ENCODE results near the gene SELPLG.

- TF ChIP-seq POLR2A (IDR thresholded peaks at IDR 0.05; ENCODE audit: low read depth, low read length) (no peak), TAF1 (IDR thresholded peaks at IDR 0.05; ENCODE audit: low read depth, low read length) (no peak), POLR2AphosphoS5 (IDR thresholded peaks at IDR 0.05; ENCODE audit: low read depth, low read length) (no peak), PAX5 (IDR thresholded peaks at IDR 0.05; ENCODE audit: insufficient read depth, low read length, severe bottlenecking) (no peak), POU2F2 (IDR thresholded peaks at IDR 0.05; ENCODE audit: low read depth, low read length) (no peak), SPI1 (IDR thresholded peaks at IDR 0.05; ENCODE audit: low read depth, low read length) (no peak)
Observed at GRCh38 chr12:108649669-108650068, 16.0 kb upstream of the SELPLG start.

All from GM12891 (cell line).